Activated T-cell treated with anti-CD3 and anti-CD28 coated beads, Interleukin-2, amount 50 U/mL, for 4 hours (primary cell): ENCODE results near the gene TM2D1. TPM values are rescaled to one million over a fixed set of nuclear protein-coding genes. Genes with fewer than 3 reads are reported as not detected.

Experiments
- ATAC-seq, 2 donors: fragments of 200-7000 bp; cut with Tn5 transposase; one replicate each; pipeline ENCODE4 v1.10.0; 2021
- DNase-seq: peaks from one replicate; pipeline ENCODE4 v3.0.0-alpha.2; 2020
- H3K27me3 Mint-ChIP-seq: one replicate; pipeline ENCODE4 v1.8.0; 2021; ENCODE audit warnings: low read depth, mixed read lengths
- H3K36me3 Mint-ChIP-seq: one replicate; pipeline ENCODE4 v1.8.0; 2022; ENCODE audit warnings: mixed read lengths; ENCODE audit not compliant: insufficient read depth
- H3K4me1 Mint-ChIP-seq: one replicate; pipeline ENCODE4 v1.8.0; 2021; ENCODE audit warnings: low read depth, mixed read lengths
- H3K4me3 Mint-ChIP-seq: one replicate; pipeline ENCODE4 v1.8.0; 2021; ENCODE audit warnings: mild to moderate bottlenecking, moderate library complexity, mixed read lengths
- H3K9me3 Mint-ChIP-seq: one replicate; pipeline ENCODE4 v1.8.0; 2021; ENCODE audit warnings: mixed read lengths
- total RNA-seq, 3 donors: library from RNA; stranded (reverse); gene quantifications; one replicate each; pipeline ENCODE4 v1.2.1, GENCODE V29; 2021

Gene TM2D1
- 10 to 100 TPM; 18.4 to 23.1 (median 21.5) TPM for total RNA-seq

DNA sequence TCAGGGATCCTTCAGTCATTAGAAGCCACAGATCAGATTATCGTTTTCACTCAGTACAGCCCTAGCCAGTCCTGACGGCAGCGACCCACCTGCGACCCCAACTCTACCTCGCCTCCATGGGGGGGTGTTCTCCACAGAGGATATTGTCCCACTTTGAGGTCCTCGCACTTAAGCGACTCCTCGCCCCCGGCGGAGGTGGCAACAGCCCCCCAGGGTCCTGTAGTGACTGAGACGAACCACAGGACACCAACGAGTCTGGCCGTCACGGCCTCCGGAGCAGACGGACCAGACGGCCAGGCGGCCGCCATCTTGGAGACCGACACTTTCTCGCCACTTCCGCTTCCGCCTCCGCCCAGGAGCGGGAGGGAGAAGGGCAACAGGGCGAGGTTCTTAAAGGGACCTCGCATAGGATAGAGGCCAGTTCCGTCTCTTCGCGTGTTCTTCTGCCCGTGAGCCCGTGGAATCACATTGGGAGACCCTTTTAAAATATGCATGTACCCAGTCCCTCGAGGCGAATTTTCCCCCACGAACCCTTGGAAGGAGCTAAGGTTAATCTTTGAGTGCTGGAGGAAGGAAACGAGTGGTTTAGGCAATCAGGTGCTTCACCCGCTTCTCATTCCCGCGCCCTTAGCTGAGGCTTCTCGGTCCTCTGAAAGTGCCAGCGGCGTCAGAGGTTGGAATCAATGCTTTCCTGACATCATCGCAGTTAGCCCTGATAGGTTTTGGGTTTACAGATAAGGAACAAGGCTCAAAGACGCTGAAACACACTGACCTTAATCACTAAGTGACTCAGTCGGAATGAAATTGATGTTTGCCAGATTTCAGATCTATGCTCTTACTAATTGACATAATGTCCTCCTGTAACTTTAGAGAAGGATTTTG is at the start of gene TM2D1:
Gene TM2D1 (minus strand): TSS at position 329 of the 882 bp plus-strand sequence. CDS start 21 bp downstream, at position 308.
- peak; percentile 74 for DNase-seq
- peak; percentile 97 to 98 for ATAC-seq
- Mint-ChIP-seq H3K36me3 (peaks cover 5% of the 10 kb centered on the region), H3K27me3 (no peaks in the 10 kb centered on the region), H3K4me1 (peaks cover 20% of the 10 kb centered on the region), H3K4me3 (peak within 1 kb of the TSS; percentile 90), H3K9me3 (no peaks in the 10 kb centered on the region)

DNA sequence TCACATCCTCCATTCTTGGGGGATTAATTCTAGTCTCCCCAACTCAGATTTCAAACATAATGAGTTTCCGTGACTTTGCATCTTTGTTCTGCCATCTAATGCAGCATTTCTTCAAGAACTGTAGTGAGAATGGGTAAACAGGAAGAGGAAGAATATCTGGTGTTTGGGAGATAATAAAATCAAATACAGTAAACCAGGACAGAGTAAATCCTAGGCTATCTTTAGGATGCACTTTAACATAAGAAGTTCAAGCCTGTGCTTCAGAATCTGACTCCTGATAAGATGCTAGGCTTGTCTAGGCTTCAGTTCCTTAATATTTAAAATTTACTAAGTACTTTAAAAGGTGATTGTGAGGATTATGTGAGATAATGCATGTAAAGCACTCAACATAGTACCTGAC is 45.2 kb upstream of the TM2D1 start:
- H3K4me1 Mint-ChIP-seq = peaks cover 2% of the 10 kb centered on the region

DNA sequence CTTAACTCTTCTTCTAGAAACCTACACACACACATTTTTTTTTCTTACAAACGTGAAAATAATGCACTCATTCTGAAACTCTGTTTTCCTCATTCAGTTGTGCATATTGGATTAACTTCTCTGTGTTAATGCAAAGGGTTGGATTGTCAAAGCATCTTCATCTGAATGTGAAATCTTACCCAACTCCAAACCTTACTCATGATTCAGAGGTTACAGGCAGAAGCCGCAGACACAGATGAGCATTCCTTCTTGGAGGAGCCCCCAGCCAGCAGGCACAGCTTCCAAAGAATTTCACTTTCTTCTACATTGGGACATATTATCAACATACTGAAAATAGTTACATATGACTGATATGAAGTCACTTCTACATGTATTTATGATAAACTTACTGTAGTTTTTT is 33.0 kb upstream of the TM2D1 start:
- Mint-ChIP-seq H3K27me3 (no peaks in the 10 kb centered on the region), H3K4me3 (no peak overlapping the region), H3K9me3 (no peaks in the 10 kb centered on the region), H3K4me1 (peaks cover 6% of the 10 kb centered on the region), H3K36me3 (peaks cover 3% of the 10 kb centered on the region)
- ATAC-seq = no peak
- no peak for DNase-seq

More for the DNA sequence above, 45.2 kb upstream of the TM2D1 start:
- ATAC-seq = no peak
- Mint-ChIP-seq H3K9me3 (no peaks in the 10 kb centered on the region), H3K27me3 (no peaks in the 10 kb centered on the region), H3K36me3 (peaks cover 16% of the 10 kb centered on the region), H3K4me3 (no peak overlapping the region)
- DNase-seq = no peak

DNA sequence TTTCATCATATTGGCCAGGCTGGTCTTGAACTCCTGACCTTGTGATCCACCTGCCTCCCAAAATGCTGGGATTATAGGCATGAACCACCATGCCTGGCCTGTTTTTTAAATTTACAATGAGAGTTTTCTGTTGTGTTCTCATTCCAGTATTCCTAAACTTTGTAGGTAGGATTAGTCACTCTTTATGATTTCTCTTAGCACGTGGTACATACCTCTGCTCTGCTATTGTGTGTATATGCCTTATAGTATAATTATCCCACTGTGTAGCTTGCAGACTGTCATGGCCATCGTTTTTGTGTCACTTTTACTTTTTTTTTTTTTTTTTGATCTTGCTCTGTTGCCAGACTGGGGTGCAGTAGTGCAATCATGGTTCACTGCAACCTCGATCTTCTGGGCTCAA is 31.8 kb upstream of the TM2D1 start:
- Mint-ChIP-seq H3K9me3 (no peaks in the 10 kb centered on the region), H3K4me1 (peaks cover 6% of the 10 kb centered on the region), H3K4me3 (no peak overlapping the region), H3K27me3 (no peaks in the 10 kb centered on the region), H3K36me3 (peaks cover 1% of the 10 kb centered on the region)
- ATAC-seq (no peak), DNase-seq (no peak)

DNA sequence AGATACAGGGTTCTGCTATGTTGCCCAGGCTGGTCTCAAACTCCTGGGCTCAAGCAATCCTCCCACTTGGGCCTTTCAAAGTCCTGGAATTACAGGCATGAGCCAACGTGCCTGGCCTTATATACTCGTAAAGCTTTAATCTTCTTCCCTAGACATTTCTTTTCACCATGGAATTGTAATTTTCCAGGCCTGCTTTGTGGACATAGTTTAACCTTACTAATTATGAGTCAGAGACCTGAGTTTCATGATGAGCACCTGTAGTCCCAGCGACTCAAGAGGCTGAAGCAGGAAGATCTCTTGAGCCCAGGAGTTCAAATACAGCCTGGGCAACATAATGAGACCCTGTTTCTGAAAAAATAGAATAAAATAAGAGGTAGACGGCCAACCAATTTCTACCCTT is 29.6 kb upstream of the TM2D1 start:
- Mint-ChIP-seq H3K4me1 (peaks cover 6% of the 10 kb centered on the region), H3K27me3 (no peaks in the 10 kb centered on the region), H3K4me3 (no peak overlapping the region), H3K9me3 (no peaks in the 10 kb centered on the region), H3K36me3 (peaks cover 1% of the 10 kb centered on the region)
- no peak for ATAC-seq
- DNase-seq = no peak

DNA sequence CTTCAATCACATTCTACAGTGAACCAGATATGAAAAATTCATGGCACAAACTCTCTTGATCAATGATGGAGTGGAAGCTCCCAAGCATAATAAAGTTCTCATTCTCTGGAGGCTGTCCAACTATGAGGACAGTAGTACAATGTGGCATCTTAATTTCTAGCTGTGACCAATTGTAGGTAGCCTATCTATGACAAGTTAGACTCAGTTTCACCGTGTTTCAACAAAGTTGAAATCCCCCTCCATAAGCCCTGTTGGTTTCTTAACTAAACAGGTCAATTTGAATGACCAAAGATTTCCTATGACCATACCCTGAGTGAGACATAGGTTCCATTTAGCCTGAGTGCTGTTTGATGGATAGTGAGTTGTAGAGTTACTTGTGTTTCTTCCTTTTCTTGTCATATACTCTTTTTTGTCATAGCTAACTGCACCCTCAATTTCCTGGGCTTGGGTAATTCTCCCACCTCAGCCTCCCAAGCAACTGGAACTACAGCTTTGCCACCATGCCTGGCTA is 29.1 kb upstream of the TM2D1 start:
- Mint-ChIP-seq H3K36me3 (peaks cover 1% of the 10 kb centered on the region), H3K4me3 (no peak overlapping the region), H3K27me3 (no peaks in the 10 kb centered on the region), H3K4me1 (peaks cover 6% of the 10 kb centered on the region), H3K9me3 (no peaks in the 10 kb centered on the region)
- ATAC-seq (no peak), DNase-seq (no peak)

DNA sequence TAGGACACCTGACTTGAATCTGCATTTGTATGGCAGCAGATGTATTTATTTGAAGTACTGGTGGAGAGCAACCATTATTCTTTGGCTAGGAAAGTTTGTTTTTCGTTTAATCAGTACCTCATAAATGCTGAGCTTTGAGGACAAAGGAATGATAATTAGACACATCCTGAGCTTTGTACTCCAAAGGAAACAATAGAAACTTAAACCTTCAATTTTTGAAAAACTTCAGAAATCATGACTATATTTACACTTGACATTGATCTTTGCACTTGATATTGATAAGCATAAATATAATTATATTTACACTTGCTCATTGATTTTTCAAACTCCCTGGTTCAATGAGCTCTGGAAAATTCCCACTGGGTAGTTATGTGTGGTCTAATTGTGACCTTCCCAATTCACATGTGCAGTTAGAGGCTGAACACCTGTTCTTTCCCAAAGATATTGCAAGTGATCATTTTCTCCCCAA is 28.0 kb upstream of the TM2D1 start:
- peaks cover 5% of the 10 kb centered on the region for H3K4me1 Mint-ChIP-seq
- no peaks in the 10 kb centered on the region for H3K9me3 Mint-ChIP-seq
- no peak for ATAC-seq
- H3K27me3 Mint-ChIP-seq = no peaks in the 10 kb centered on the region
- no peak overlapping the region for H3K4me3 Mint-ChIP-seq
- DNase-seq = no peak
- H3K36me3 Mint-ChIP-seq = peaks cover 1% of the 10 kb centered on the region

DNA sequence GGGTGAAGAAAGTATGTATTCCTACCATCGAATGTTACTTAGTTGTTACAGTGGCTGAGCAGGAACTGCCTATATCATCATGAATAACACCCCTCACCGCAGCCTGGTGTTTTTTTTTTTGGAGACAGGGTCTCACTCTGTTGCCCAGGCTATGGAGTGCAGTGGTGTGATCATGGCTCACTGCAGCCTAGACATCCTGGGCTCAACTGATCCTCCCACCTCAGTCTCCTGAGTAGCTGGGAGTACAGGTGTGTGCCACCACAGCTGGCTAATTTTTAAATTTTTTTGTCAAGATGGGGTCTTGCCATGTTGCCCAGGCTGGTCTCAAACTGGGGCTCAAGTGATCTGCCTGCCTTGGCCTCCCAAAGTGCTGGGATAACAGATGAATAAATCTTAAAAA is 24.6 kb upstream of the TM2D1 start:
- Mint-ChIP-seq H3K27me3 (no peaks in the 10 kb centered on the region), H3K36me3 (no peaks in the 10 kb centered on the region), H3K4me1 (peaks cover 9% of the 10 kb centered on the region), H3K9me3 (no peaks in the 10 kb centered on the region), H3K4me3 (no peak overlapping the region)
- DNase-seq (no peak), ATAC-seq (no peak)

DNA sequence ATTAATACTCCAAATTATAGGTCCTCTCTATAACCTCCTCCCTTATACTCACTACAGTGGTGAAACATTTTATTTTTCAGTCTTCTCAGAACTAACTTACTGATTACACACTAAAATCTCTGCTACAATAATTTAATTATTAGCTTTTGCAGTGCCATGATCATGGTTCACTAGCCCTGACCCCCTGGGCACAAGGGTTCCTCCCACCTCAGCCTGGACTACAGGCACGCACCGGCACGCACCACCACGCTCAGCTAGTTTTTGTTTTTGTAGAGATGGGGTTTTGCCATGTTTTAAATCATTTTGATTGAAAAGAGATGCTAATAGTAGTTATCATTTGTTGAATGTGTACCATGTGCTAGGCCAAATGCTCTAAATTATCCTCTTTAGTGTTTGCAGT is 23.6 kb upstream of the TM2D1 start:
- Mint-ChIP-seq H3K9me3 (no peaks in the 10 kb centered on the region), H3K4me3 (no peak overlapping the region), H3K4me1 (peaks cover 16% of the 10 kb centered on the region), H3K27me3 (no peaks in the 10 kb centered on the region), H3K36me3 (no peaks in the 10 kb centered on the region)
- DNase-seq = no peak
- no peak for ATAC-seq

DNA sequence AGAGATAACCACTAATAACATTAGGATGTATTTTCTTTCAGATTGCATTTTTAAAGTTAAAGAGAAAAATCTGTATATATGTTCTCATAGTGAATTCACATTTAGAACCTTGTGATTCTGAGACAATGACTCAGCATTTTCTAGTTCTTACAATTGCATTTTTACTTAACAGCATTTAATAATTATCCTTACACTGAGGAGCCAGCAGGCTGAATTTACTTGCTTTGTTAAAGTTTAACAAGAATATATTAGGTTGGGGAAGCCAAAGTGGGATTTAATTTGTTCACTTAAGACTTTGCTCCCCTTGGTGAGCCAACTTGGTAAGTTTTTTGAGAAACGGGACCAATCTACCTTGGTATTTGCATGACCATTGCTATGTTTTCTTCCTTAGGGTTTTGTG is 21.9 kb upstream of the TM2D1 start:
- no peak for DNase-seq
- H3K27me3 Mint-ChIP-seq = no peaks in the 10 kb centered on the region
- H3K4me3 Mint-ChIP-seq = no peak overlapping the region
- ATAC-seq = no peak
- no peaks in the 10 kb centered on the region for H3K9me3 Mint-ChIP-seq
- H3K36me3 Mint-ChIP-seq = no peaks in the 10 kb centered on the region
- peaks cover 21% of the 10 kb centered on the region for H3K4me1 Mint-ChIP-seq

DNA sequence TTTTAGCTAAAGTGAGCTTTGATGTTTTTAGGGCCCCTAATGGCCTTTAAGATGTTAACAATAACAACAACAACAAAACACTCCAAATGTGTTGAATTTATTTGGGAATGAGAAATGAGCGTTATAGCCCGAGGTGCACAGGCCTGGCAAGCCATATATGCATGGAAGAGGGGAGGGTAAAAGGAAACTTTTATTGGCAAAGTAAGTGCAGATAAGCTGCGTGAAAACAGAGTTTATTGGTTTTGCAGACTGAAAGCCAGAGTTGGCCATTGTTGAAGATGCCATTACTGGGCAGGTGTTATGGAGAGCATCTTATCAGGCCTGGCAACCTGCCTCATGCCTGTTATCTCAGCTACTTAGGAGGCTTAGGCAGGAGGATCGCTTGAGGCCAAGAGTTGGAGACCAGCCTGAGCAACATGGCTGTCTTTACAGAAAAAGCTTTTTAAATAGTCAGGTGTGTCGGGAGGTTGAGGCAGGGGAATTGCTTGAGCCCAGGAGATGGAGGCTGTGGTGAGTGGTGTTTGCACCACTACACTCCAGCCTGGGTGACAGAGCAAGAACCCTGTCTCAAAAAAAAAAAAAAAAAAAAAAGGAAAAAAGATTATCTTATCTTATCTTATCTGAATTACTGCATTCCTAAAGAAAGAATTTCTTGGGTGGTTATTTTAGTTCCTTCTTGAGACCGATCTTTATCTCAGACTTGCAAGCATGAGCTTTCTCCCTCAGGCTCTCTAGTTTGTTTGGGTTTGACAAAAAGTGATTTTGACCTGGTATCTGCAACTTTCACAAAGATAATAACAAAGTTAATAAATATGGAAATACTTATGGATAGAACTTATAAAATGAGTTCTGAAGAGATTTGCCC is 19.0 kb upstream of the TM2D1 start:
- Mint-ChIP-seq H3K9me3 (no peaks in the 10 kb centered on the region), H3K27me3 (no peaks in the 10 kb centered on the region), H3K36me3 (no peaks in the 10 kb centered on the region), H3K4me1 (peaks cover 27% of the 10 kb centered on the region), H3K4me3 (peak overlapping the region; percentile 61)
- DNase-seq = no peak
- no peak for ATAC-seq

DNA sequence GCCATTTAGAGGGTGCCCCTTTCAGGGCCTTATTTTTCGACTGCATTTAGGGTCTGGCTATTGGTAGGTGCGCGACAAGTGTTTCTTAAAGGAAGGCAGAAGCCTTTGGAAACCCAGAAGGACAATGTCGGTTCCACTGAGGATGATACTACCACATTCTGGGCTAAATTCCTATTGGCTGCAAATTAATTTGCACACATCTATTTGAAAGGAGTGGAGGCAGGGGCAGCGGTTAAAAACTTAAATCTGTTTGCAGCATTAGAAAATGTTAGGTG is 18.4 kb upstream of the TM2D1 start:
- Mint-ChIP-seq H3K9me3 (no peaks in the 10 kb centered on the region), H3K36me3 (no peaks in the 10 kb centered on the region), H3K4me1 (peaks cover 27% of the 10 kb centered on the region), H3K27me3 (no peaks in the 10 kb centered on the region), H3K4me3 (peak overlapping the region; percentile 61)
- no peak for DNase-seq
- ATAC-seq = no peak

DNA sequence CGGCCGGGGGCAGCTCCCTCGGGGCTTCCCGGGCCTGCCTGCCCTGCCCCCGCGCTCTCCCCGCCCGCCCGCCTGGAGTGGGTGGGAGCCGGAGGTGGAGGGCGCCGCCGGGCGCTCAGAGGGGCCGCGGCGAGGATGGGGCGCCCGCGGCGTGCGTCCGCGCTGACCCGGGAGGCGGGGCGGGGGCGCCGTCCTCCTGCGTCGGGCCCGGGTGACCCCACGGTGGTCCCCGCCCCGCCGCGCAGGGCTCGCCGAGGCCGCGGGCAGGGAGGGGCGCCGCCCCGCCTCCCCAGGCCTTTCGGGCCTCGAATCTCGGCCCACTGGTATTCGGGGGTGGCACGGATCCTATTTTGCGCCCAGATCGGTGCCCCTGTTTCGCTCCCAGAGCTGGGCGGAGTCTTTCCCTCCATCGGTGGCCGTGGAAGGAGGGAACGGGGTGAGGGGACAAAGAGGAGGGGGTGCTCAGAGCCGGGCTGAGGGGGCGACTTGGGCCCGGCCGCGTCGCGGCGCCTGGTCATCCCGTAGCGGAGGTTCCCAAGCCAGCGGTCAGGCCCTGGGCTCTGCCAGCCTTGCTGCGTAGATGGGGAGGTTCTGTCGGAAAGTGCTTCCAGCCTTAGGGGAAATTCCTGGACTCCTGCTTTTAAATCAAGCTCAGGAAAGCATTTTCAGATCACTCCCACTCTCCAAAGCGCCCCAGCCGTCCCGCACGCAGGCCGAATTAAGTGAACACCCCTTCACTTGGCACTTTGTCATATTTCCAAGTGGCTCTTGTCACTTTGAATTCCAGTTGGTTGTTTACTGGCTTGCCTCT is 17.9 kb upstream of the TM2D1 start:
- ATAC-seq (peak; percentile 66 to 69), DNase-seq (no peak)
- no peaks in the 10 kb centered on the region for H3K36me3 Mint-ChIP-seq
- H3K4me1 Mint-ChIP-seq = peaks cover 27% of the 10 kb centered on the region
- no peaks in the 10 kb centered on the region for H3K9me3 Mint-ChIP-seq
- peak overlapping the region; percentile 61 for H3K4me3 Mint-ChIP-seq
- H3K27me3 Mint-ChIP-seq = no peaks in the 10 kb centered on the region
